IPS-11a (cell line): ENCODE results near the gene KLF14.
"Not testable (repeated sequence)": the region's sequence is repeated elsewhere in the genome, so short reads cannot be mapped to it uniquely, and the experiment has no call there.

Source experiments
- H3K4me3 ChIP-seq: one replicate; pipeline ENCODE4 v1.5.1; 2013; ENCODE audit warnings: low read depth, low read length, control low read depth

KLF14 gene

DNA sequence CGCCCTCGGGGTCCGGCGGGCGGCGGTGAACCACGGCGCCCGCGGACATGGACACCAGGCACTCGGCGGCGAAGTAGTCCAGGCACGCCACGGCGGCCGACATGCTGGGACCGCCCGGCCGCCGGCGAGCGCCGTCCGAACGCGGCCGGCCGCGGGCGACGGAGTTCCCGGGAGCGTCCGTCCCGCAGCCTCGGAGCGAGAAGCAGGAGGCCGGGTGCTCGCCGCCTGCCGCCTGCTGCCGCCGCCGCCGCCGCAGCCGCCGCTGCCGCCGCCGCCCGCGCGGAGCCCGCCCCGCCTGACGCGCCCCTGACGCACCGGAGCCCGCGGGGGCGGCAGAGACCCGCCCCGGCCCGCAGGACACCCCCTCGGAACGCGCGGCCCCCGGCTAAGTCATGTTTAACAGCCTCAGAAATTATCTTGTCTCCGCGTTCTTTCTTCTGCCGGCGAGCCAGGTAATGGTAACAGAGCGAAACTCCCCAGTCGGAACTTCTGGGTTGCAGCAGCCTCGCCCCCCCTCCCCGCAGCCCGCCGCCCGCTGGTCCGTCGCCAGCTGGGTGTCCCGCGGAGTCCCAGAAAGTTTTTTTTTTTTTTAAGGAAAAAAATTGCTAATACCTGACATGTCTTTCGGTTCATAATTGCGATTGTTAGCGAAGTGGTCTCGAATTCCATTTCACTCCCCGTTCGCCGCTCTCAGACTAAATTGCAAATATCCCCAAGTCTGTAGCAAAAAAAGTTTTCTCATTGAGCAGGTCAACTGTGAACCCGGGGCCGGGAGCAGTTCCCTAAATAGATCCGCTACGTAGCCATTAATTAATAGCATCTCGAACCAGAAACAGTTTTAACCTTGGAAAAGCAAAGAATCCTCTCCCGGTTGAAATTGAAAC is at the start of gene KLF14:
Gene KLF14, minus strand, starts transcription at position 277 of the 884 bp plus-strand sequence. Its CDS starts 174 bp downstream, at position 103.
- peak within 1 kb of the TSS; percentile 44 for H3K4me3 ChIP-seq

DNA sequence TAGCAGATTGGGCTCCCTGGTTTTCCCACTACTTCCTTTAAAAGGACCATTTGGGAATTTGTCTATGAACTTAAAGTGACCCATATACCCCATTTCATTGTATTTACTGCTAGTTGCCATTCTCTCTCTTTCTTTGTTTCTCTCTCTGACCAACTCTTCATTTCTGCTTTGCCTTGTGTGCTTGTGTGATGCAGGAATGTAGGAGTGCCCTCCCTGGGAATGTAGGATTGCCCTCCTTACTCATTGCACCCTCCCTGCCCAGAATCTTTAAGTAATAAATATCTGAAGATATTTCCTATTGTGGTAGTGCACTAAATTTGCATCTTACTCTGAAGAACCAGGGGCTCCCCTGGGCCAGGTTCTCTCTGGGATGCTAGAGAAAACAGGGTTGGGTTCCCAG is 47.3 kb upstream of the KLF14 start:
- H3K4me3 ChIP-seq: no peak overlapping the region

DNA sequence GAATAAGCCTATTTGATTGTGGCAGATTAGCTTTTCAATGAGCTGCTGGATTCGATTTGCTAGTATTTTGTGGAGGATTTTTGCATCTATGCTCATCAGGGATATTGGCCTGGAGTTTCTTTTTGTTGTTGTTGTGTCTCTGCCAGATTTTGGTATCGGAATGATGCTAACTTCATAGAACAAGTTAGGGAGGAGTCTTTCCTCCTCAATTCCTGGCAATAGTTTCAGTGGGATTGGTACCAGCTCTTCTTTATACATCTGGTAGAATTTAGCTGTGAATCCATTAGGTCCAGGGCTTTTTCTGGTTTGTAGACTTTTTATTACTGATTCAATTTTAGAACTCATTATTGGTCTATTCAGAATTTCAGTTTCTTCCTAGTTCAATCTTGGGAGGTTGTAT is 43.4 kb upstream of the KLF14 start:
- H3K4me3 ChIP-seq: no peak overlapping the region

DNA sequence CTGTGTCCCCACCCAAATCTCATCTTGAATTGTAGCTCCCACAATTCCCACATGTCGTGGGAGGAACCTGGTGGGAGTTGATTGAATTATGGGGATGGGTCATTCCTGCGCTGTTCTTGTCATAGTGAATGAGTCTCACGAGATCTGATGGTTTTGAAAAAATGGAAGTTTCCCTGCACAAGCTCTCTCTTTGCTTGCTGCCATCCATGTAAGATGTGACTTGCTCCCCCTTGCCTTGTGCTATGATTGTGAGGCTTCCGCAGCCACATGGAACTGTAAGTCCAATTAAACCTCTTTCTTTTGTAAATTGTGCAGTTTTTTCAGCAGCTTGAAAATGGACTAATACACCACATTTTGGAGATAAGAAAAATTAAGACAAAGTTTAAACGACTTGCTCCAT is 38.4 kb upstream of the KLF14 start:
- H3K4me3 ChIP-seq: not testable (repeated sequence)

DNA sequence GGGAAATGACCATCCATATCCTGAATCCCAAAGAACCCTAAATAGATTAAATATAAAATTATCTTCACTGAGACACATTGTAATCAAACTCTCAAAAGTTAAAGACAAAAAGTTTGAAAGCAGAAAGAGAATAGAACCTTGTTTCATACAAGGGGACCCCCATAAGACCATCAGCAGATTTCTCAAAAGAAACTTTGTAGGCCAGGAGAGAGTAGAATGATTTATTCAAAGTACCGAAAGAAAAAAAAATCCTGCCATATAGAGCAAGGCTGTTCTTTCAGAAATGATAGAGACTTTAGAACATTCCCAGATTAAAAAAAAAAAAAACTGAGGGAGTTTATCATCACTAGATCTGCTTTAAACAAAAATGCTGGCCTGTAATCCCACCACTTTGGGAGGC is 34.8 kb upstream of the KLF14 start:
- no peak overlapping the region for H3K4me3 ChIP-seq

DNA sequence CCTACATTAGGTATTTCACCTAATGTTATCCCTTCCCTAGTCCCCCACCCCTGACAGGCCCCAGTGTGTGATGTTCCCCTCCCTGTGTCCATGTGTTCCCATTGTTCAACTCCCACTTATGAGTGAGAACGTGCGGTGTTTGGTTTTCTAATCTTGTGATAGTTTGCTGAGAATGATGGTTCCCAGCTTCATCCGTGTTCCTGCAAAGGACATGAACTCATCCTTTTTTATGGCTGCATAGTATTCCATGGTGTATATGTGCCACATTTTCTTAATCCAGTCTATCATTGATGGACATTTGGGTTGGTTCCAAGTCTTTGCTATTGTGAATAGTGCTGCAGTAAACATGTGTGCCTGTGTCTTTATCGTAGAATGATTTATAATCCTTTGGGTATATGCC is 30.6 kb upstream of the KLF14 start:
- H3K4me3 ChIP-seq: not testable (repeated sequence)

DNA sequence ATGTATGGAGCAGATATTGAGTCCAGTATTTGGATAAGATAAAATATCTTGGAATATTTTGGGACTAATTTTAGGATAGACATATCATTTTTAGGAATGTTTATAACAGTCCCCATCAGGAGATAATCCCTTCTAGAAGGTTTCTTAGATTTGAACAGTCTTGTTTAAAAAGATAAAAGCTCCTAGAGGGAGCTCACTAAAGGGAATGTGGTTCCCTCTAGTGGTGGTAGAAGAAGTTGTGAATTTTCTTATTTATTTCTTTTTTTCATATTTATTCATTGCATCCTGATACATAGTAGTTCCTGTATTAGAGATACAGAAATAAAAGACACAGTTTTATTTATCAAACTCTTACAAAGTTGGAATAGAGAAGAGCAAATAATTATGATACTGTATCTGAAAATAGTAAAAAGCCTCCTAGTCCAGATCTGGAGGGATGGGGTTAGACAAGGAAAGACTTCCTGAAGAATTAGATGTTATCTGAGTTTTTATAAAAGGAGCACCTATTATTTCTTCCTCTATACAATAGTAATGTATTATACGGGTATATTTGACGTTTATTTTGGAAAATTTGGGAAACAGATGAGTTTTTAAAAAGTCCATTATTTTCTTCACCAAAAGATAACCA is 24.5 kb upstream of the KLF14 start:
- H3K4me3 ChIP-seq: no peak overlapping the region

DNA sequence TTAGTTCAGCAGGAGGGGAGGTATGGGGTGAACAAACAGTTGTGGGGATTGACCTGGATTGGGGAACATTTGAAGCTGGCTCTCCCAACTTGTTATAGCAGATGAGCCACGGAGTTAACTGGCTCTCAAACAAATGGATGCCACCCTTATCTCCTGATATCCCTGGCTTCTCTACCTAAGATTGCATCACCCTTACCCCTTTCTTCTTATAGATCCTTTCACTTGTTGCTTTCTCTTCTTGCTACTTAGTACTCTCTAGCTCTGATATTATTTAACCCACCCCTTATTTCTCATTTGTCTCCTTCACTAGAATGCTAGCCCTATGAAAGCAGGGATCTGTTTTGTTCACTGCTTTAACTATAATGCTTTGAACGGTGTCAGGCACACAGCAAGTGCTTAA is 22.3 kb upstream of the KLF14 start:
- no peak overlapping the region for H3K4me3 ChIP-seq

DNA sequence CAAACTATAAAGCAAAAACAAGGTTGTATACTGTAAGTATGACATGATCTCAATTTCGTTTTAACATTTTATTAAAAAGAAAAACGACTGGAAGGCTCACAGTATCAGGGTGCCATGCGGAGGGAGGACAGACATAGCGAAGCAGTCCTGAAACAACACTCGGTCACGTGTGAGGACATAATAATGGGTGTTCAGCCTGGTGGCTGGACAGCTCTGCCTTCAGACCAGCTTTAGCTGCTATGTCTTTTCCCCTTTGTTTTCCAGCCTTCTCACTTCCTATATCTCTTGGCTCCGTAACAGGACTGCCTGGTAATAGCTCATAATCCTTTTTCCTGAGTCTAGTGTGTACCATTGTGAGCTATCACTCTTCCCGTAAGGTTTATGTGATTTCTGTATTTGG is 18.4 kb upstream of the KLF14 start:
- no peak overlapping the region for H3K4me3 ChIP-seq

DNA sequence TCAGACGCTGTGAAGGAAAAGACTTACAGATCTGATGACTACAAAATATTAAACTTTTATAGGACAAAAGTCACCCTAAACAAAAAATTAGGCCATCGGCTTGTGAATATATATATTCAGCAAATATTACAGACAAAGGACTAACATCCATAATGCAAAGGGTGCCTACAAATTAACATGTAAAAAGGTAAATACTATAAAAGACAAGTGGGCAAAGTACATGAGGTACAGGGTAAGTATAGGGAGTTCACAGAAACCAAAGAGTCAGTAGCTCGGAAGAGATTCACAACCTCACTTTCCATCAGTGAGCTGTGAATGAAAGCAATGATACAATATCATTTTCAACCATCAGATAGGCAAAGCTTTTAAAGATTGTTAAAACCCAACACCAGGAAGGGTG is 16.7 kb upstream of the KLF14 start:
- H3K4me3 ChIP-seq: no peak overlapping the region

DNA sequence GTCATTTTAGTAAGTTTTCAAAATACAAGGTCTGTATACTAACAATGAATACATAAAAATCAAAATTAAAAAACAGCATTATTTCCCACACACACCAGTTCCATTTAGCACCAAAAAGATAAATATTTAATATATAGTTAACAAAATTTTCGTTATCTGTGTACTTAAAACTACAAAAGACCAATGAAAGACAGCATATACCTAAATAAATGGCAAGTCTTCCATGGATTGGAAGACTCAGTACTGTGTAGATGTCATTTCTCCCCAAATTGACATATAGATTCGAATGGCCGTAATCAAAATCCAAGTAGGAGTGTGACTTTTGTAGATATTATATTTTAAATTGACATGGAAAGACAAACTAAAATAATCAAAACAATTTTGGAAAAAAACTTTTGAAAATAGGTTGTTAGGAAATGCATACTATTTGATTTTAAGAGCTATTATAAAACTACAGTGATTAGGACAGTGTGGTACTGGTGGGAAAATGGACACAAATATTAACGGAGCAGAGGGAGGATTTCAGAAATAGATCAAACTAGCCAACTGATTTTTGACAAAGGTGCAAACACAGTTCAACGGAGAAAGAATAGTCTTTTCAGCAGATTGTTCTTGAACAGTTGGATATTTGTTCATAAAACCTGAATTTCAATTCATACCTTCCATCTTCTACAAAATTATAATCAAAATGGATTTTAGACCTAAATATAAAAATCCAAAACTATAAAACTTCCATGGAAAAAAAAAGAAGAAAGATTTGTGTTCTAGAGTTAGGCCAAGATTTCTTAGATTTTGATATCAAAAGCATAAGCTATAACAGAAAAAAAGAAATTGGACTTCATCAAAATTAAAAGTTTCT is 14.8 kb upstream of the KLF14 start:
- no peak overlapping the region for H3K4me3 ChIP-seq

DNA sequence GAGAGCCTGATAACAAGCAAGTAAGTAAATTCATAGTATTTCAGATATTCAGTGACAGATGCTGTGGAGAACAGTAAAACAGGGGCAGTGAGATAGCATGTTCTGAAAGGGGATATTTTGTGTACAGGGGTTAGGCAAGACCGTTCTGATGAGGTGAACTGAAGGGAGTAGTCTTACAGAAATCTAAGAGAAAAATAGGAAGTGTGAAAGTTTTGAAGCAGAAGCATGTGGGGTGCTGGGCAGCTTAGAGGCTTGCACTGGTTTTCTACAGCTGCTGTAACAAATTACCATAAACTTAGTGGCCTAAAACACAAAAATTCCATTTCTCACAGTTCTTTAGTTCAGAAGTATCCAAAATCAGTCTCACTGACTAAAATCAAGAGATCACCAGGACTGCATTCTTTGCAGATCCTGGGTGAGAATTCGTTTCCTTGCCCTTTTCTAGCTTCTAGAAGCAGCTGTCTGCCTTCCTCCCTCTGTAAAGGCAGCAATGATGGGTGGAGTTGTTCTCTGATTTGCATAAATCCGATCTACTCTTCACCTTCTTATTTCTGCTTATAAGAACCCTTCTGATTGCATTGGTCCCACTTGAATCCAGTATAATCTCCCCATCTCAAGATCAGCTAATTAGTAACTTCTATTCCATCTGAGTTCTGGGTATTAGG is 7.5 kb upstream of the KLF14 start:
- H3K4me3 ChIP-seq: no peak overlapping the region

DNA sequence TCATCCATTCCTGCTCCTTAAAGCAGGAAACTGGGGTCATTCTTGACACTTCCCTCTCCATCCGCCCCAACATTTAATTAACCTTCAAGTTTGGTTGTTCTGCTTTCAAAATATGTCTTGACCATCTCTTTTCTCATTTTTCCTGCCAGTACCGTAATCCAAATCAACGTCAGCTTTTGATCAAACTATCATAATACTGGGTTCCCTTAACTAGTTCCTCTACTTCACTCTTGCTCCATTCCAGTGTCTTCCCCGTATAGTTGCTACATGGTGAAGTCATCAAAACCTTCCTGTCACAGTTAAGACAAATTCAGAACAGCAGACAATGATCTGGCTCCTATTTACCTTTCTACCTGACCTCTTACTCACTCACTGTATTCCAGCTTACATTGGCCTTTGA is 6.6 kb upstream of the KLF14 start:
- no peak overlapping the region for H3K4me3 ChIP-seq

DNA sequence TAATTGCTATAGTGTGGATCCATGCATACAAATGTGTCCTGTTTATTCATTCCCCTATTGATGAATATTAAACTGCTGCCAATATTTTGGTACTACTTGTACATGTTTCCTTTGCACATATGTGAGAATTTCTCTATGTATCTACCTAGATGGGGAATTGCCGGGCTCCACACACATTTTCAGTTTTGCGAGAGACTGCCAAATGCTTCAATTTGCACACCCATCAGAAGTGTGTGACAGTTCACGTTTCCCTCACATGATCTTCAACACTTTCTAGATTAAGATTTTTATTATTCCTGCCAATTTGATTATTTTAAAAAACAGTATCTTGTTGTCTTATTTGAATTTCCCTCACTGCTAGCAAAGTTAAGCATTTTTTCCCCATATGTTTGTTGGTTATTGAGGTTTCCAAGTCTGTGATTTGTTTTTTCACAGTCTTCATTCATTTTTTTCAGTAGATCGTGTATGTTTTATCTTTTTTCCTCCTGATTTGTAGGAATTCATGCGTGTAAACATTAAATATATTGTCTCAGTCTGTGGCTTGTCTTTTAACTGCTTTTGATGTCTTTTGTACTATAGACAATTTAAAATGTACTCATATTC is 2.4 kb upstream of the KLF14 start:
- no peak overlapping the region for H3K4me3 ChIP-seq

DNA sequence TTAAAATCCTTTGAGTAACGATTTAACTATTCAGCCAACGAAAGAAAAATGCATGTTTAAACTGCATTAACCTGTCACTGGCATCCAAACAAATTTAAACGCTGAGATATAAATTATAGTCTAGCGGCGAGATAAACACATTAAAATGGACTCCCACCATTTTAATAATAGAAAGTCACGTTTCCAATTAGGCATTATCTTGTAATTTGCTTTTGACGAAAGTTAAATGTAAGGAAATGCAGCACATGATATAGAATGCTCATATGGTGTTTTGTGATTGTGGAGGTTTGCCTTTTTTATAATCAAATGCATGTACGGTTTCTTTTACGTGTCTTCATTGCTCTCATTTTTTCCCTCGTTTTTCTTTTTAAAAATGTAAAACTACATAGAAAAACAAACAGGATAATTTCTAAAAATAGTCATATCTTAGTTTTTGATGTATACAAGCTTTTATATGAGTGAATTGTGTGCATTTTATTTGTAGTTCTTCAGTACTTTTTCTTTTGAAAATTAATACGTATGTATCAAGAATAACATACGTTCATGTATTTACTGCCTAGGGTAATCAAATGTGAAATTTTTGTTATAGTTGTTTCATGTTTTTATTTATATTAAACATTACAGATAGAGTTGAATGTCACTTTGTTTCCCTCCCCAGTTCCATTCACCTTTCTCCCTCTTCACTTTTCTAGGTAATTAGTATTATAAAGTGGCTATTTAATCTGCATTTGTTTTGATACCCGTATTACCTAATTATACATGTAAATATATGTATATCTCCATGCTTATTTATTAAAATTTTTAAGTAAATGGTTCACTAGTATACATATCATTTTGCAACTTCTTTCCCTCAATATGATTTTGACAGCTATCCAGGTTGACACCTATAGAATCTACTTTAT is 1.1 kb upstream of the KLF14 start:
- H3K4me3 ChIP-seq: no peak overlapping the region

DNA sequence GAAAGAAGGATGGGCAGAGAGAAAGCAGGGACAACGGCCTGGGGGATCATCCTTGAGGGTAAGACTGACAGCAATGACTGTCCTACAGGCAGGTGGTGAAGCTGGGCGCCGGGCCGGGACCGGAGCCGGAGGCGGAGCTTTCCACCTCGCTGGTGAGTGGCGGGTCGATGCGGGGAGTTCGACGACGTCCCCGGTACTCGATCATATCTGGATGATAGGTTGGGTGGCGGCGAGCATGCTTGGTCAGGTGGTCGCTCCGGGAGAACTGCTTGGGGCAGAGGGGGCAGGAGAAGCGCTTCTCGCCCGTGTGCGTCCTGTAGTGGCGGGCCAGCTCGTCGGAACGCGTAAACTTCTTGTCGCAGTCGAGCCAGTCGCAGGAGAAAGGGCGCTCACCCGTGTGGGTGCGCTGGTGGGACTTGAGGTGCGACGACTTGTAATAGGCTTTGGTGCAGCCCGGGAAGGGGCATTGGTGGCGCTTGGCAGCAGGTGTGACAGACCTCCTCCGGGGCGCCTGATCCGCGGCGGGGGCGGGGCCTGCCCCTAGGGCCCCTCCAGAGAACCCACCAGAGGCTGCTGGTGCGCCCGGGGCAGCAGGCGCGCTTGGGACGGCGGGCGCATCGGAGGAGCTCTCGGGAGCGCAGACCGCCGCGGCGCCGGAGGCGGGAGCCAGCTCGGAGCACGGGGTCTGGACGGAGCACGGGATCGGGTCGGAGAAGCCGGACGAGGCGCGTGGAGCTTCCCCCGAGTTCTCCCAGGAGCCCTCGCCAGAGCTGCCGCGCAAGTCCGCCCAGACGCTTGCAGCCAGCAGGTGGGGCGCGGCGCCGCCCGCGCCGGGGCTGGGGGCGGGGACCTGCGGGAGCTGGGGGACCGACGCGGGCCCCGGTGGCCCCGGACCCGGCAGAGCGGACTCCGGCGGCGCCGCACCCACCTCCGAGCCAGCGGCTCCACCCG is 752 bp downstream of the KLF14 start:
- H3K4me3 ChIP-seq: peak overlapping the region; percentile 44

DNA sequence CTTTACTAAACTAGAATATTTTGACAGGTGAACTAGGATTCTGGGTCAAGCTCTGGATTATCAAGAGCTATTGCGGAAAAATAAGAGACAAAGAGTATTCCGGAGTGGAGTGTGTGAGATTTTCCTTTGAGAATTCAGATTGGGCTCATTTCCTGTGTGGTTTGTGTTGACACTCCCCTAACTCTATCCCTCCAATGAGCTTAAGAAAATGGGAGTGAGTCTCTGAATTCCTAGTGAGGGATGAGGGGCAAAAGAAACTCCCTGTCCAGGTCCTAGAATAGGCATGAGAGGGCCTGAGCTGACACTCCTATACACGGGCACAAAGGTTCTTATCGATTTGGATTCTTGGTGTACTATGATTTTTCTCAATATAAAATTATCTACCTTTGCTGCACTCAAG is 10.2 kb downstream of the KLF14 start:
- H3K4me3 ChIP-seq: no peak overlapping the region

DNA sequence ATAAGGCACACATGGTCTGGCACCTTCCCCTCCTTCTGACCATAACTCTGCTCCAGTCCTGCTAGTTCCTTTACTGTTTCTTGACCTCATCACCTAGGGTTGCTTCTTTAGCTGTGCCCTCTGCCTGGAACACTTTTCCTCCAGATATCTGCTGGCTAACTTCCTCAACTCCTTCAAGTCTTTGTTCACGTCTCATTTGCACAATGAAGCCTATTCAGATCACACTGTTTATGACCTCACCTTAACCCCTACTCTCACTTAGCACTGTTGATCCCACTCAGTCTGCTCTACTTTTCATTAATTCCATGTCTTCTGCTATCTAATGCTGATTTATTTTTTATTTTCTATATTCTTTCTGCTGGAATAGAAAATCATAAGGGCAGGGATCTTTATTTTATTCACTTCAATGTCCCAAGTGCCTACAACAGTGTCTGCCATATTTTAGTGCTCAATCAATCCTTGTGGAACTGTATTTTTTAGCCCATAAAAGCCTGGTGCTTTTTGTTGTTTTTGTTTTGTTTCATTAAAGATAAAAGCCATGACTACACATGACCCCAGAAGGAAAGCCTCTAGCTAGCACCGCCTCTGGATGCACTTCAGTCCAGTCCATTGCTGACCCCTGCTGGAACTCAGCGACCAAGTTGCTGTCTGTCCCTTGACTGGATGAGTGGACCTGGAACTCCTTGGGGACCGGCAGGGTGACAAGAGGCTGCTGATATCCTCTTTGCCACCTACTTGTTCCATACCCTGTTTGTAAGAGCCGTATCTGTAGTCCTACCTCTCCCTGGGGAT is 12.3 kb downstream of the KLF14 start:
- no peak overlapping the region for H3K4me3 ChIP-seq
